ENCODE data around the gene GH1. TPM values are rescaled to one million over a fixed set of nuclear protein-coding genes. Genes with fewer than 3 reads are reported as not detected.

The GH1 gene
- total and polyA plus RNA-seq, 2 of the 13 experiments (the other 11 are each of a cell fraction or from before 2014, with no cell fraction given): not detected

GRCh38 chr17:63946440-63947363 lies 28.1 kb upstream of the GH1 start (continued):
- TF ChIP-seq ZNF280D (CRISPR knock-in tag; IDR thresholded peaks at IDR 0.05) (0 out of 2 replicates have a peak, but pooled peaks have one; percentile 71), ZNF367 (CRISPR knock-in tag; IDR thresholded peaks at IDR 0.05; ENCODE audit: borderline replicate concordance) (no peak), ZNF235 (CRISPR knock-in tag; IDR thresholded peaks at IDR 0.05; ENCODE audit: borderline replicate concordance) (no peak), POLR2AphosphoS5 (IDR thresholded peaks at IDR 0.05; ENCODE audit: low read depth, low read length) (no peak), ZNF275 (CRISPR knock-in tag; IDR thresholded peaks at IDR 0.05; ENCODE audit: borderline replicate concordance) (0 out of 2 replicates have a peak, but pooled peaks have one; percentile 43), MEIS1 (CRISPR knock-in tag; IDR thresholded peaks at IDR 0.05; ENCODE audit: borderline replicate concordance) (peak; percentile 51; the same call in 1 of the 2 replicates), HNF1B (CRISPR knock-in tag; IDR thresholded peaks at IDR 0.05) (peak; percentile 47; the same call in 1 of the 2 replicates), AKAP8 (CRISPR knock-in tag; IDR thresholded peaks at IDR 0.05) (0 out of 2 replicates have a peak, but pooled peaks have one; percentile 60), ZNF687 (CRISPR knock-in tag; IDR thresholded peaks at IDR 0.05) (peak; percentile 59), ZNF576 (CRISPR knock-in tag; IDR thresholded peaks at IDR 0.05) (0 out of 2 replicates have a peak, but pooled peaks have one; percentile 13), ZNF720 (CRISPR knock-in tag; IDR thresholded peaks at IDR 0.05) (no peak), KDM4B (CRISPR knock-in tag; IDR thresholded peaks at IDR 0.05) (no peak), PHF20 (CRISPR knock-in tag; IDR thresholded peaks at IDR 0.05) (no peak), ARNTL (CRISPR knock-in tag; IDR thresholded peaks at IDR 0.05) (peak; percentile 42; the same call in 1 of the 2 replicates), JDP2 (CRISPR knock-in tag; IDR thresholded peaks at IDR 0.05; ENCODE audit: borderline replicate concordance) (no peak), RXRB (CRISPR knock-in tag; IDR thresholded peaks at IDR 0.05; ENCODE audit: borderline replicate concordance) (no peak), SPEN (CRISPR knock-in tag; IDR thresholded peaks at IDR 0.05; ENCODE audit: low read depth) (peak; percentile 67)

Data from HepG2 (cell line).